OCI-LY3 (cell line): ENCODE data around the gene APOBEC3H.

Experiments used
- H2AFZ ChIP-seq: fragments of 200-600, 300-600 bp; shearing (Covaris generic); 2 replicates; pipeline ENCODE4 v1.6.0; 2014; ENCODE audit warnings: antibody characterized with exemption, low read depth, low read length
- H3K27ac ChIP-seq: fragments of 200-600, 300-600 bp; sonication (generic); 2 replicates; pipeline ENCODE4 v1.5.1; 2014; ENCODE audit warnings: mild to moderate bottlenecking, low read length, moderate library complexity, mixed read lengths
- H3K27me3 ChIP-seq: fragments of 200-600, 300-600 bp; sonication (generic); 2 replicates; pipeline ENCODE4 v1.6.1; 2014; ENCODE audit warnings: low read depth, low read length, mixed read lengths
- H3K36me3 ChIP-seq: fragments of 200-600, 300-600 bp; sonication (generic); replicated peaks from 2 replicates; pipeline ENCODE3; 2014; ENCODE audit warnings: low read depth, low read length, mixed read lengths
- H3K4me1 ChIP-seq: fragments of 300-600, 200-600 bp; sonication (generic); 2 replicates; pipeline ENCODE4 v1.6.1; 2014; ENCODE audit warnings: low read length, mixed read lengths
- H3K4me2 ChIP-seq: fragments of 200-600, 300-600 bp; sonication (generic); 2 replicates; pipeline ENCODE4 v1.6.1; 2014; ENCODE audit warnings: low read length, mixed read lengths
- H3K4me3 ChIP-seq: fragments of 300-600, 200-600 bp; sonication (generic); 2 replicates; pipeline ENCODE4 v1.5.1; 2014; ENCODE audit warnings: antibody characterized with exemption, mild to moderate bottlenecking, low read length, moderate library complexity
- H3K79me2 ChIP-seq: fragments of 300-600, 200-600 bp; shearing (Covaris generic); 2 replicates; pipeline ENCODE4 v1.6.1; 2014; ENCODE audit warnings: mild to moderate bottlenecking, low read length, mixed read lengths
- H3K9ac ChIP-seq: fragments of 300-600, 200-600 bp; shearing (Covaris generic); 2 replicates; pipeline ENCODE4 v1.6.0; 2014; ENCODE audit warnings: mild to moderate bottlenecking, low read length, moderate library complexity
- H3K9me3 ChIP-seq: fragments of 200-600, 300-600 bp; shearing (Covaris generic); 2 replicates; pipeline ENCODE4 v1.6.1; 2014; ENCODE audit warnings: low read length, mixed read lengths; ENCODE audit not compliant: insufficient read depth
- H4K20me1 ChIP-seq: fragments of 200-600, 300-600 bp; sonication (generic); 2 replicates; pipeline ENCODE4 v1.6.1; 2016; ENCODE audit warnings: low read length, mixed read lengths; ENCODE audit not compliant: insufficient read depth
- CTCF ChIP-seq: fragments of 200-600, 300-600 bp; sonication (generic); IDR thresholded peaks from 2 replicates; pipeline ENCODE4 v1.5.1; 2014; ENCODE audit warnings: antibody characterized with exemption, low read length, low read depth
- EZH2phosphoT487 ChIP-seq: fragments of 200-600 bp; shearing (Covaris generic); IDR thresholded peaks from 2 replicates; pipeline ENCODE4 v1.6.1; 2018; ENCODE audit warnings: antibody characterized with exemption, mixed run types, low read depth

The APOBEC3H gene

GRCh38 chr22:39149915-39150847, 53.1 kb downstream of the APOBEC3H start:
- no peak for TF ChIP-seq CTCF
- peaks cover 41% of the 10 kb centered on the region for H3K4me1 ChIP-seq
- H4K20me1 ChIP-seq = no peaks in the 10 kb centered on the region
- H3K27ac ChIP-seq = no peak overlapping the region
- H3K9me3 ChIP-seq = no peaks in the 10 kb centered on the region
- H3K27me3 ChIP-seq = peaks cover 13% of the 10 kb centered on the region
- H3K79me2 ChIP-seq = no peaks in the 10 kb centered on the region
- H3K36me3 ChIP-seq = peaks cover 3% of the 10 kb centered on the region
- no peak overlapping the region for H3K4me2 ChIP-seq
- H3K4me3 ChIP-seq = no peak overlapping the region
- no peak overlapping the region for H3K9ac ChIP-seq
- H2AFZ ChIP-seq = no peak overlapping the region

GRCh38 chr22:39150848-39151215, 53.8 kb downstream of the APOBEC3H start:
- no peaks in the 10 kb centered on the region for H3K9me3 ChIP-seq
- H3K27ac ChIP-seq = no peak overlapping the region
- H3K27me3 ChIP-seq = peaks cover 15% of the 10 kb centered on the region
- TF ChIP-seq EZH2phosphoT487 (no peak), CTCF (no peak)
- no peak overlapping the region for H3K9ac ChIP-seq
- peaks cover 41% of the 10 kb centered on the region for H3K4me1 ChIP-seq
- no peaks in the 10 kb centered on the region for H3K79me2 ChIP-seq
- H3K36me3 ChIP-seq = peaks cover 3% of the 10 kb centered on the region
- no peak overlapping the region for H3K4me3 ChIP-seq
- no peak overlapping the region for H2AFZ ChIP-seq
- no peak overlapping the region for H3K4me2 ChIP-seq
- H4K20me1 ChIP-seq = no peaks in the 10 kb centered on the region

GRCh38 chr22:39151329-39151975, 54.4 kb downstream of the APOBEC3H start:
- Histone ChIP-seq H4K20me1 (no peaks in the 10 kb centered on the region), H3K27ac (no peak overlapping the region), H3K36me3 (peaks cover 3% of the 10 kb centered on the region), H3K9ac (peak overlapping the region; percentile 63), H3K9me3 (no peaks in the 10 kb centered on the region), H3K27me3 (peaks cover 17% of the 10 kb centered on the region), H3K4me1 (peaks cover 36% of the 10 kb centered on the region), H3K4me3 (peak overlapping the region; percentile 77), H3K4me2 (peak overlapping the region; percentile 76), H3K79me2 (no peaks in the 10 kb centered on the region), H2AFZ (no peak overlapping the region)
- no peak for TF ChIP-seq CTCF
- TF ChIP-seq EZH2phosphoT487 = no peak

GRCh38 chr22:39152024-39152510, 55.0 kb downstream of the APOBEC3H start:
- Histone ChIP-seq H3K27ac (no peak overlapping the region), H3K4me3 (peak overlapping the region; percentile 77), H2AFZ (no peak overlapping the region)

More at GRCh38 chr22:39152024-39152510, 55.0 kb downstream of the APOBEC3H start:
- peak overlapping the region; percentile 63 for H3K9ac ChIP-seq
- H3K27me3 ChIP-seq = peaks cover 17% of the 10 kb centered on the region
- H3K36me3 ChIP-seq = peaks cover 3% of the 10 kb centered on the region
- H3K79me2 ChIP-seq = no peaks in the 10 kb centered on the region
- no peaks in the 10 kb centered on the region for H3K9me3 ChIP-seq
- peaks cover 36% of the 10 kb centered on the region for H3K4me1 ChIP-seq
- TF ChIP-seq EZH2phosphoT487 = no peak
- TF ChIP-seq CTCF = no peak
- peak overlapping the region; percentile 76 for H3K4me2 ChIP-seq
- no peaks in the 10 kb centered on the region for H4K20me1 ChIP-seq
